HUES6 (cell line): ENCODE results near the gene SNRK.

Experiments used
- H3K27ac ChIP-seq: 2 replicates; pipeline ENCODE4 v1.7.0; 2013; ENCODE audit warnings: low read depth, mild to moderate bottlenecking, low read length, inconsistent platforms
- H3K27me3 ChIP-seq: 2 replicates; pipeline ENCODE4 v1.6.1; 2013; ENCODE audit warnings: low read length; ENCODE audit not compliant: control insufficient read depth, insufficient read depth
- H3K36me3 ChIP-seq: 2 replicates; pipeline ENCODE4 v1.6.1; 2013; ENCODE audit warnings: low read length; ENCODE audit not compliant: control insufficient read depth, insufficient read depth
- H3K4me1 ChIP-seq: 2 replicates; pipeline ENCODE4 v1.6.1; 2013; ENCODE audit warnings: low read length; ENCODE audit not compliant: control insufficient read depth, insufficient read depth
- H3K4me3 ChIP-seq: 2 replicates; pipeline ENCODE4 v1.5.1; 2013; ENCODE audit warnings: low read depth, low read length
- H3K9ac ChIP-seq: one replicate; pipeline ENCODE4 v1.6.1; 2013; ENCODE audit warnings: mild to moderate bottlenecking, low read length
- H3K9me3 ChIP-seq: 2 replicates; pipeline ENCODE4 v1.6.1; 2013; ENCODE audit warnings: low read depth, low read length; ENCODE audit not compliant: control insufficient read depth, insufficient read depth

Gene SNRK

DNA sequence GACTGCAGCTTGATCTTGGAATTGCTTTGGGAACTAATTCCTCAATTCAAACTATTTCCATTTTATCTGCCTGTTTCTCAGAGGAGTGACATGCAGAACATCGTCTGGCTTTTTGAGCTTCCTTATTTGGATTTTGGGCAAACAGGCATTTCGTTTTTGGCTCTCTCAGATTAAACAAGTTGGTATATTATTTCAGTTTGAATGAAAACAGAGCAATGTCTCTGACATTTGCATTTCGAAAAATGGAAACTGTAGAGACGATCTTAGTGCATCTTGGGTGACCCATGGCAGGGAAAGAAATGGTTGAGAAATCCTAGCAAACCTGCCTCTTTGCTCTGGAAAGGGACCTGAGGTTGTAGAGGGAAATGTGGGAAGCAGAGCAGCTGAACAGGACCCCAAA lies 33.0 kb upstream of the SNRK start:
- Histone ChIP-seq H3K9me3 (no peaks in the 10 kb centered on the region), H3K27ac (no peak overlapping the region), H3K36me3 (no peaks in the 10 kb centered on the region), H3K4me3 (no peak overlapping the region), H3K4me1 (peaks cover 9% of the 10 kb centered on the region), H3K9ac (no peak overlapping the region), H3K27me3 (no peaks in the 10 kb centered on the region)

- no peaks in the 10 kb centered on the region for H3K36me3 ChIP-seq
- no peak overlapping the region for H3K4me3 ChIP-seq
These were observed 32.2 kb upstream of the SNRK start for GRCh38 chr3:43254125-43254524.

GRCh38 chr3:43255662-43256061 lies 30.7 kb upstream of the SNRK start:
- Histone ChIP-seq H3K36me3 (no peaks in the 10 kb centered on the region), H3K4me1 (peaks cover 7% of the 10 kb centered on the region), H3K27ac (no peak overlapping the region), H3K9me3 (no peaks in the 10 kb centered on the region), H3K27me3 (no peaks in the 10 kb centered on the region), H3K9ac (no peak overlapping the region), H3K4me3 (no peak overlapping the region)

More at GRCh38 chr3:43254125-43254524, 32.2 kb upstream of the SNRK start:
- Histone ChIP-seq H3K4me1 (peaks cover 7% of the 10 kb centered on the region), H3K9me3 (no peaks in the 10 kb centered on the region), H3K9ac (no peak overlapping the region), H3K27ac (no peak overlapping the region), H3K27me3 (no peaks in the 10 kb centered on the region)

GRCh38 chr3:43256714-43257461 lies 29.5 kb upstream of the SNRK start:
- H3K27ac ChIP-seq: no peak overlapping the region
- no peaks in the 10 kb centered on the region for H3K9me3 ChIP-seq
- no peaks in the 10 kb centered on the region for H3K36me3 ChIP-seq
- no peaks in the 10 kb centered on the region for H3K4me1 ChIP-seq
- H3K27me3 ChIP-seq: no peaks in the 10 kb centered on the region
- H3K9ac ChIP-seq: no peak overlapping the region
- H3K4me3 ChIP-seq: no peak overlapping the region

GRCh38 chr3:43257850-43258249 lies 28.5 kb upstream of the SNRK start:
- H3K9ac ChIP-seq: no peak overlapping the region
- no peaks in the 10 kb centered on the region for H3K9me3 ChIP-seq
- H3K36me3 ChIP-seq: no peaks in the 10 kb centered on the region
- no peaks in the 10 kb centered on the region for H3K4me1 ChIP-seq
- no peak overlapping the region for H3K27ac ChIP-seq
- no peak overlapping the region for H3K4me3 ChIP-seq
- H3K27me3 ChIP-seq: no peaks in the 10 kb centered on the region

DNA sequence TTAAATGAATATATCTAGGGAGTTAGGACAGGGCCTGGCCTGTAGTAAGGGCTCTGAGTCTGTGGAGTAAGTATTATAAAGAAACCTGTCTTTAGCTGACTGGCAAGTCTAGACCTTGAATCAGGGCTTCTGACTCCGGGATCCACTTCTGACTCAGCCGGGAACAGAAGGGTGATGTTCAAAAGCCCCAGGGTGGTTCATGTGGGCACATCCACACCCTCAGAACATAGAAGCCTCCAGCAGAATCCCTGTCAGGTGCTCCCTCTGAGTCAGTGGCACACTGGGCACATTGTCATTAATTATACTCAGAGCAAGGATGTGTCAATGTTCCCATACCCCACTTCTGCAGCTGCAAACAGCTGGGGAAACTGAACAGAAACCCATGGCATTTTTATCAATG lies 26.7 kb upstream of the SNRK start:
- Histone ChIP-seq H3K27me3 (no peaks in the 10 kb centered on the region), H3K9ac (no peak overlapping the region), H3K4me3 (no peak overlapping the region), H3K9me3 (no peaks in the 10 kb centered on the region), H3K27ac (no peak overlapping the region), H3K4me1 (no peaks in the 10 kb centered on the region), H3K36me3 (no peaks in the 10 kb centered on the region)

DNA sequence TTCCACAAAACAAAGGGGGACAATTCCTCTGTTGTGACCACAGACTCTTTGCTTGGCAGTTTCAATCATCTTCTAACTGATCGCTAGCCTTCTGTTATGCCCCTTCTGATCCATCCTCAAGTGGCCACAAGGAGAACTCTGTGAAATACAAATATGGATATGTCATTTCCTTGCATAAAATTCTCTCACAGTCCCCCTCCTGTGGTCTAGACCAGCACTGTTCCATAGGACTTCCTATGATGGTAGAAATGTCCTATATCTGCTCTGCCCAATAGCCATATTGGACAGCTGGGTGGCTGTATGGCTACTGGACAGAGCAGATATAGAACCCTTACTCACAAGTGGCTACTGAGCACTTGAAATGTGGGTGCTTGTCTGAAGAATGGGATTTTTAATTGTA lies 25.9 kb upstream of the SNRK start:
- Histone ChIP-seq H3K9ac (no peak overlapping the region), H3K36me3 (no peaks in the 10 kb centered on the region), H3K27me3 (no peaks in the 10 kb centered on the region), H3K27ac (no peak overlapping the region), H3K9me3 (no peaks in the 10 kb centered on the region), H3K4me3 (no peak overlapping the region), H3K4me1 (no peaks in the 10 kb centered on the region)

DNA sequence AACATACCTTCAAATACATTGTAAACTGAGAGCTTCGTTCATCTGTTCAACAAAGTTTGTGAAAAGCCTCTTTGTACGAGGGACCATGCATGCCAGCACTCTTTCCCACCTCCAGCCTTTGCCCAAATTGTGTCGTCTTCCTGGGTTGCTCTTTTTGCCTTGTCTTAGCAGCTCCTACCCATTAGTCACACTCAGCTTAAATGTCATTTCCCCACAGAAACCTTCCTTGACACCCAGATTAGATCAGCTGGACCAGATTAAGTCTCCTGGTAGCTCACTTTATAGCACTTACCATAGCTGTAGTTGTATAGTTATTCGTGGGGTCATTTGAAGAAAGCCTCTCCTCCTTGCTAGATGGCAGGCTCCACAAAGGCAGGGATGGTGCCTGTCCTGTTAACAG lies 24.1 kb upstream of the SNRK start:
- Histone ChIP-seq H3K9me3 (no peaks in the 10 kb centered on the region), H3K27ac (no peak overlapping the region), H3K9ac (no peak overlapping the region), H3K4me1 (no peaks in the 10 kb centered on the region), H3K27me3 (no peaks in the 10 kb centered on the region), H3K36me3 (no peaks in the 10 kb centered on the region), H3K4me3 (no peak overlapping the region)

GRCh38 chr3:43266451-43266850 lies 19.9 kb upstream of the SNRK start:
- Histone ChIP-seq H3K4me1 (no peaks in the 10 kb centered on the region), H3K27me3 (no peaks in the 10 kb centered on the region), H3K36me3 (no peaks in the 10 kb centered on the region), H3K9ac (no peak overlapping the region), H3K4me3 (no peak overlapping the region), H3K9me3 (no peaks in the 10 kb centered on the region), H3K27ac (no peak overlapping the region)

DNA sequence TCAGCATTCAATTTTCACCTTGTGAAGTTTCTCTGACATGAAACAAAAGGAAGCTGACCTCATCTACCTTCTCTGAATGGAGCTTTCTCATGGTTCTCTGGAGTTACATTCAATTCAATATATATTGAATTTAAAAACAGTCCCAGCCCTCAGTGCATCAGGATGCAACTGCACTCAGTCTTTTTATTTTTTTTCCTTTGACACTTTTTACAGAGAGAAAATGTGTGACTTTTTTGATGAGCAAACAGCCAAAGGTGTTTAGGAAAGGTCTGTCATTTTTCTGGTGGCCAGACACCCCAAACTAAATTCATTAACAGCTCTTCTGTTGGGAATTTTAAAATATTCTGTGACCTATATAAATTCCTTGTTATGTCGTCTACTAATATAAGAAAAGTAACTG lies 19.3 kb upstream of the SNRK start:
- Histone ChIP-seq H3K27me3 (no peaks in the 10 kb centered on the region), H3K4me3 (no peak overlapping the region), H3K27ac (no peak overlapping the region), H3K9ac (no peak overlapping the region), H3K36me3 (no peaks in the 10 kb centered on the region), H3K9me3 (no peaks in the 10 kb centered on the region), H3K4me1 (no peaks in the 10 kb centered on the region)

DNA sequence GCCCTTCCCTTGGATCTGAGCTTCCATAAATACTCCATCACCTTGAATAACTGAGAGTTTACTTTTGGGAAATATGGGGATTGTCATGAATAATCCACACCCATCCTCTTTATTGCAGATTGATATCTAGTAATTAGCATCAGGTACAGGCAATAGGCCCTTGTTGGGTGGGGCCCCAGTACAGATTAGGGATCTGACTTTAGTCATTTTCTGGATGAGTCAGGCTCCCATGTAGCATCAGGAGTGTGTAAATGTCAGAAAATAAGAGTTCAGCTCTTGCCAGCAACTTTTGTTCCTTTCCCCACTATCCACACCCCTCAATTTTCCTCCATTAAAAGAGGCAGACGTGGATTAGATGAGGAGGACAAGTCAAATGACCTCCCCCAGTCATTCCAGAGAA lies 17.7 kb upstream of the SNRK start:
- no peak overlapping the region for H3K27ac ChIP-seq
- H3K36me3 ChIP-seq: no peaks in the 10 kb centered on the region
- H3K4me1 ChIP-seq: no peaks in the 10 kb centered on the region
- no peak overlapping the region for H3K9ac ChIP-seq
- H3K4me3 ChIP-seq: no peak overlapping the region
- no peaks in the 10 kb centered on the region for H3K27me3 ChIP-seq
- H3K9me3 ChIP-seq: no peaks in the 10 kb centered on the region
